Activated CD4-positive, CD25-positive, alpha-beta regulatory T cell treated with anti-CD3 and anti-CD28 coated beads, Interleukin-2, amount 50 U/mL, for 24 hours (primary cell): ENCODE measurements around the gene FYN.

Source experiments
- ATAC-seq, 2 donors: fragments of 150-1000 bp; cut with Tn5 transposase; one replicate each; pipeline ENCODE4 v1.10.0; 2021; ENCODE audit warnings: mild to moderate bottlenecking in 1 of 2, moderate library complexity in 1 of 2

The FYN gene

GRCh38 chr6:111745636-111746035, 127.6 kb downstream of the FYN start:
- ATAC-seq, result no peak

- ATAC-seq, result no peak
These were observed 128.1 kb downstream of the FYN start for GRCh38 chr6:111745186-111745585.

- no peak for ATAC-seq
These were observed 129.2 kb downstream of the FYN start for GRCh38 chr6:111743862-111744692.

GRCh38 chr6:111743360-111743759, 129.9 kb downstream of the FYN start:
- no peak for ATAC-seq

GRCh38 chr6:111741177-111741952, 131.9 kb downstream of the FYN start:
- no peak for ATAC-seq

GRCh38 chr6:111740506-111740905, 132.7 kb downstream of the FYN start:
- ATAC-seq, result no peak

GRCh38 chr6:111739257-111739696, 134.0 kb downstream of the FYN start:
- no peak for ATAC-seq

- no peak for ATAC-seq
These were observed 134.6 kb downstream of the FYN start for GRCh38 chr6:111738631-111739030.

- ATAC-seq, result no peak
These were observed 135.1 kb downstream of the FYN start for GRCh38 chr6:111738156-111738555.

- peak; percentile 70 to 72 for ATAC-seq
These were observed 136.2 kb downstream of the FYN start for GRCh38 chr6:111737065-111737521.

- peak; percentile 69 to 71 for ATAC-seq
These were observed 137.1 kb downstream of the FYN start for GRCh38 chr6:111736005-111736608.

- ATAC-seq, result no peak
These were observed 138.9 kb downstream of the FYN start for GRCh38 chr6:111734068-111735061.

- no peak for ATAC-seq
These were observed 140.9 kb downstream of the FYN start for GRCh38 chr6:111732390-111732789.

- ATAC-seq, result no peak
These were observed 141.6 kb downstream of the FYN start for GRCh38 chr6:111731456-111732195.

- no peak for ATAC-seq
These were observed 142.4 kb downstream of the FYN start for GRCh38 chr6:111730864-111731263.

- ATAC-seq, result no peak
These were observed 145.4 kb downstream of the FYN start for GRCh38 chr6:111727802-111728201.

GRCh38 chr6:111727041-111727440, 146.2 kb downstream of the FYN start:
- no peak for ATAC-seq

- ATAC-seq, result no peak
These were observed 147.7 kb downstream of the FYN start for GRCh38 chr6:111725446-111726112.

GRCh38 chr6:111724505-111724904, 148.7 kb downstream of the FYN start:
- ATAC-seq, result peak; percentile 35 to 38

- ATAC-seq, result no peak
These were observed 149.2 kb downstream of the FYN start for GRCh38 chr6:111724039-111724438.
